ENCODE measurements around the gene AR.

The AR gene

DNA sequence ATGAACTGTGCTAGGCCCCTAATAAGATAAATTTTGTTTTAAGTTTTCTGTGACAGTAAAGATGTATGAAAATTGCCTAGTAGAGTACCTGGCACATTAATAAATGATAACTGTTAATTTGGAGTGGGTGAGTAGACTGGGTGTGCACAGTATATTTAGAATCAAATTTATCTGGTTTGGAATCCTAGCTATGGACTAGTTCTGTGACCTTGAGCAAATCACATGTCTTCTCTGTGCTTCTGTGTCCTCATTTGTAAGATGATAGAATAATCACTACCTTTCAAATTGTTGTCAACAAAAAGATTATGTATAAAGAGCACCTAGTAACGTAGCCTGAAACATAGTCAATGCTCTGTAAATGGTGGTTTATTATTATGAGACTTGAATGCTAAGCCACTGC, 170.2 kb downstream of the AR start:
- no peak for TF ChIP-seq CTCF (IDR thresholded peaks at IDR 0.05)
- no peak for DNase-seq
- peaks cover 24% of the 10 kb centered on the region for H3K36me3 Mint-ChIP-seq (ENCODE audit: low read depth)
- no peaks in the 10 kb centered on the region for H3K4me1 Mint-ChIP-seq
- no peaks in the 10 kb centered on the region for H3K27me3 Mint-ChIP-seq (ENCODE audit: low read depth, poor library complexity)
- peaks cover 46% of the 10 kb centered on the region for H3K9me3 Mint-ChIP-seq
- no peak overlapping the region for H3K27ac Mint-ChIP-seq
- no peak overlapping the region for H3K4me3 Mint-ChIP-seq

DNA sequence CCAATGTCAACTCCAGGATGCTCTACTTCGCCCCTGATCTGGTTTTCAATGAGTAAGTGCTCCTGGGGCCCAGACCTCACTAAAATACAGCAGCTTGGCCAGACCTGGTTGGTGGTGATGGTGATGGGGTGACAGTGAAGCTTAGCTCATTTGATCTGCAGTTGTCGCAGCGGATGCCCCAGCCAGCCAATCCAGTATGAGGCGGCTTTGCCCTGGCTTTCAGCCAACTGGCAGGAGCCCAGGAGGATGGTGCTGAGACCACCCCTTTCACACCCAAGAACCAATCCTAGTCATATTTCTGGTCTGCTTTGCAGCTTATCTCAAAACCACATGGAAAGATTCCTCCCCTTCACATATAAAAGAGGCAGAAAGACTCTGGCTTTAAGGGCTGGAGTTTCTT, 173.8 kb downstream of the AR start:
- Mint-ChIP-seq H3K27me3 (ENCODE audit: low read depth, poor library complexity) (no peaks in the 10 kb centered on the region), H3K27ac (no peak overlapping the region), H3K4me3 (no peak overlapping the region), H3K36me3 (ENCODE audit: low read depth) (peaks cover 9% of the 10 kb centered on the region), H3K9me3 (peaks cover 34% of the 10 kb centered on the region), H3K4me1 (no peaks in the 10 kb centered on the region)
- no peak for TF ChIP-seq CTCF (IDR thresholded peaks at IDR 0.05)
- no peak for DNase-seq

DNA sequence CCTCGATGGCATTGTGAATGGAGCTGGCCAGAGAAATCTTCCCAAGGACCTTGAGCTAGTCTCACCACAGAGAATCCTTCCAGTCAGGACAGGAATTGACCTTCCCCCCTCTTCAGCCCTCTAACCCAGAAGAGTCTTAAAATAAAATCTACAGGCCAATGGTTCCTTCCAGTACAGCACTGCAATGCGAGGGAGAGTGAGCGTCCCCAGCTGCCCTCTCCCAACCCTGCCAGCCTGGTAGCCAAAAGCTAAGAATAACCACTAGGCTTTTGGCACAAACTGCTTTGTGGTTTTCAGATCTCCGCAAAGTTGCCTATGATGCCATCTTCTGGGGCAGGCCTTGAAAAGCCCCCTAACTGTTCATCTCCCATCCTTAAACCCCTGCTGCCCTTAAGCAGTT, 175.1 kb downstream of the AR start:
- H3K36me3 Mint-ChIP-seq (ENCODE audit: low read depth) = peaks cover 9% of the 10 kb centered on the region
- peaks cover 48% of the 10 kb centered on the region for H3K9me3 Mint-ChIP-seq
- no peak for TF ChIP-seq CTCF (IDR thresholded peaks at IDR 0.05)
- H3K4me3 Mint-ChIP-seq = no peak overlapping the region
- no peak overlapping the region for H3K27ac Mint-ChIP-seq
- H3K4me1 Mint-ChIP-seq = no peaks in the 10 kb centered on the region
- H3K27me3 Mint-ChIP-seq (ENCODE audit: low read depth, poor library complexity) = peaks cover 2% of the 10 kb centered on the region
- no peak for DNase-seq

DNA sequence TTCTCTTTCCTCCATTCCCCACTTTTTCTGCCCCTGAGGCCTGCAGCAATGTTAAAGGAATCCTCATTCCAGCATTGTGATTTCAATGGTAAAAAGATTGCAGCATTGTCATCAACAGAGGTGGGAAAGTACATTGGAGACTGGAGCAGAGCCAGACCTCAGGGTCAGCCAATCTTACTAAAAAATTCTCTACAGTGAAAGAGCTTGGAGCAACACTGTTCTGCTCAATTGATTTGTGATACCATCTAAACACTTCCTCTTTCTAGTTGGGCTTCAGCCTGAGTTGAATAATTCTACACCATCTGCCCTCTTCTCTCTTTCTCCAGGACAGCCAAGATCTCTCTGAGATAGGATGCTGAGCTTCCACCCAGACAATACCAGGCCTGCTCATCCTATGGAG, 176.5 kb downstream of the AR start:
- no peak for TF ChIP-seq CTCF (IDR thresholded peaks at IDR 0.05)
- no peak for DNase-seq
- Mint-ChIP-seq H3K9me3 (peaks cover 50% of the 10 kb centered on the region), H3K27me3 (ENCODE audit: low read depth, poor library complexity) (peaks cover 3% of the 10 kb centered on the region), H3K4me3 (no peak overlapping the region), H3K27ac (no peak overlapping the region), H3K36me3 (ENCODE audit: low read depth) (peaks cover 9% of the 10 kb centered on the region), H3K4me1 (no peaks in the 10 kb centered on the region)

DNA sequence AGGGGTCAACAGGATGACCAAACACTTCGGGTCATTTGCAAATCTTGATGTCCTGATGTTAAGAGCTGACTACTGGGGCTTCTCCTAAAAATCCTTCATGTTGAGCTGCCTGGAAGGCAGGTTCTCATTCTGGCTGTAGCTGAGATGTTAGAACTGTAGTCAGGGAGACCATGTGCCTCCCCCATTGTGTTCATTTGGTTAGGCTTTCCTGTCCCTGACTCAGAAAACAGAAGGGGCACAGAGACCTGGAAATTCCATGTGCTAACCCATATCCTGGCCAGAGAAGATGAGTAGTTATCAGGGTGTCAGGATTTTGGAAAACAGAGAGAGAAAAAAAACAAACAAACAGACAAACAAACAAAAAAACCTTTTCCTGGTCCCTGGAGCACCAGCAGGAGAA, 177.5 kb downstream of the AR start:
- Mint-ChIP-seq H3K9me3 (peaks cover 41% of the 10 kb centered on the region), H3K27me3 (ENCODE audit: low read depth, poor library complexity) (peaks cover 3% of the 10 kb centered on the region), H3K4me3 (no peak overlapping the region), H3K36me3 (ENCODE audit: low read depth) (peaks cover 15% of the 10 kb centered on the region), H3K4me1 (no peaks in the 10 kb centered on the region), H3K27ac (no peak overlapping the region)
- TF ChIP-seq CTCF (IDR thresholded peaks at IDR 0.05) = no peak
- DNase-seq = no peak

- H3K27ac Mint-ChIP-seq = no peak overlapping the region
- DNase-seq = no peak
- peaks cover 41% of the 10 kb centered on the region for H3K9me3 Mint-ChIP-seq
- H3K4me1 Mint-ChIP-seq = no peaks in the 10 kb centered on the region
- H3K36me3 Mint-ChIP-seq (ENCODE audit: low read depth) = peaks cover 16% of the 10 kb centered on the region
- peaks cover 3% of the 10 kb centered on the region for H3K27me3 Mint-ChIP-seq (ENCODE audit: low read depth, poor library complexity)
- no peak for TF ChIP-seq CTCF (IDR thresholded peaks at IDR 0.05)
- no peak overlapping the region for H3K4me3 Mint-ChIP-seq
Observed at GRCh38 chrX:67723580-67724351, 179.9 kb downstream of the AR start.

Measured in nephron progenitor cell (in vitro differentiated cells).